COLO668 (cell line): ENCODE results near the gene PTPRS.

Source experiments
- DNase-seq: peaks from one replicate; lab custom pipeline; 2025; ENCODE audit not compliant: unreplicated experiment; lab: John Stamatoyannopoulos, UW

Gene PTPRS

DNA sequence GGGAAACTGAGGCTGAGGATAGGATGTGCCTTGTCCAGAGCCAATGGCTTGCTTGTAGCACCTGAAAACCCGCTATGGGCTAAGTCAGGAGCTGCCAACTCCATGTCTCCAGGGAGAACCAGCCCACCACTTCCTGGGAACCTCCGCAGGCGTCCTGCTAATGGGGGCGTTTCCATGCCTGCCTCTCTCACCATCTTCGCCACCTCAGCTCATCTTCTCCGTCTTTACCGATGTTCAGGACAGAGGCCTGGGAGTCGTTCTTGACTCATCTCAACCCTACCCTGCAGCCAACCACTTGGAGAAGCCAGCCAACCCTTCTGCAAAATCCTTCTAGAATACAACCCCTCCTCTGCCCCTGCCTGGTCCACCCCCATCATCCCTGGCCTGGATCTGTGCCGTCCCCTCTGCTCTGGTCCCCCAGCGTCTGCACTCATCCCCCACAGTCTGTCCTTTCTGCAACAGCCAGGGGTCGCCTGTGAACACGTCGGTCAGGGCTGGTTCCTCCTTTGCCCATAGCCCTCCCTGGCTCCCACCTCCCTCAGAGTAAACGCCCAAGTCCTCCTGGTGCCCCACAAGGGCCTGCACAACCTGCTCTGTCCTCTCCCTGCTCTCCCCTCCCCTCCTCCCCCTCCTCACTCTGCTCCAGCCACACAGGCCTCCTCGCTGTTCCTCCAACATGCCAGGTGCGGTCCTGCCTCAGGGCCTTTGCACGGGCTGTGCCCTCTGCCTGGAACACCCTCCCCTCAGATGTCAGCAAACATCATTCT, 31.0 kb downstream of the PTPRS start:
- DNase-seq: no peak

DNA sequence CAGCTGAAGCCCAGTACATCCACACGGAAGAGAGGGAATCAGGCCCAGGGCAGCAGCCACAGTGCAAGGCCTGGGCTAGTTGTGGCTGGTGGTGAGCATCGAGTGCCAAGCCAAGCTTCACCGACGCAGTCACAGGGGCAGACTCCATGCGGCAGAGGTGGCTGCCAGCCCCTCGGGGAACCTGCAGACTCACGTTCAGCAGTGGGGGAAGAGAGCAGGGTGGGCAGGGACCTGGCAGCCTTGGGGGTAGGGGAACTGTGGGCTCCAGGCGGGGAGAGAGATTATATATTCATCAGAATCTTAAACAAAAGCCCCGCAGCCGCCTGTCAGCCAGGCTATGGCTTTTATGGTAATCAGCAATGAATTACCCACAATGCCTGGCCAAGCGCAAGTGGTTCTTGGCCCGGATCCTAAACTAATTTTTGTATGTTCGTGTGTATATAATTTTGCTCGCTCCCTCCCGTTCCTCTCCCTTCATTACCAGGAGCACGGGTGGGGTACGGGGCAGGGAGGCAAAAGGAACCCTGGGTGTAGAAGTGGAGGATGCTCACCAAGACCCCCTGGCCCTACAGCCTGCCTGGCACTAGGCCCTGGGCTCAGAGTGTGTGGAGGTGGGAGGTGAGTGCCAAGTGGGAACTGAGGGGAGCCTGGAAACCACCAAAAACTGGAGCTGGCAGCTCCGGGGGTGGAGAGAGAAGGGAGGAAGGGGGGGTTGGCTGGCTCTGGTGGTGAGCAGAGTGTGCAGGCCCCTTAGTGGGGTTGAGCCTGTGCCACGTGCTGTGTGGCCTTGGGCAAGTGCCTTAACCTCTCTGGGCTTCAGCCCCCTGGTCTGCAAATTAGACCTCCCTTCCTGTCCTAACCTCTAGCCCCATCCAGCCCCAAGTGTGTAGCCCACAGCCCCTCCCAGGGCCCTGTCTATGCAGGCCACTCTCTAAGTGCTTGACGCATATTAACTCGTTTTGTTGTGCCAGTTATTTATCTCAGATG, 31.9 kb downstream of the PTPRS start:
- DNase-seq: no peak

DNA sequence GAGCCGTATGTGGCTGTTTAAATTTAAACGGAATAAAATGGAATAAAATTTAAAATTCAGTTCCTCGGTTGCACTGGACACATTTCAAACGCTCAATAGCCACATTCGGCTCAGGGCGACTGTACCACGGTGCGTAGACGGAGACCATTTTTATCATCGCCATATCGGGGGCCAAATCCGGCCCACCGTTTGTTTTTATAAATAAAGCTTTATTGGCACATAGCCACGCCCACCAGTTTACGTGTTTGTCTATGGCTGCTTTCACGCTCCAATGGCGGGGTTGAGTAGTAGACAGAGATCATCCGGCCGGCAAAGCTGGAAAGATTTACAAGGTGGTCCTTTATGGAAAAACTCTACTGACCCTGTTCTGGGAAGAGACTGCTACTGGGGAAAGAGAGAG, 33.0 kb downstream of the PTPRS start:
- no peak for DNase-seq

DNA sequence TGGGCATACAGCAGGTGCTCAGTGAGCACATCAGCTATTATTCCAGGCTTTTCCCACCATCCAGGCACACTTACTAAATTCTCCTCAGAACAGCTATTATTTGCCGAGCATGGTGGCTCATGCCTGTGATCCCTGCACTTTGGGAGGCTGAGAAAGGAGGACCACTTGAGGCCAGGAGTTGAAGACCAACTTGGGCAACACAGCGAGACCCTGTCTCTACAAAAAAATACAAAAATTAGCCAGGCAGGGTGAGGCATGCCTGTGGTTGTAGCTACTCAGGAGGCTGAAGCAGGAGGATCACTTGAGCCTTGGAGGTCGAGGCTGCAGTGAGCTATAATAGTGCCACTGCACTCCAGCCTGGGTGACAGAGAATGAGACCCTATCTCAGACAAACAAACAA, 35.4 kb downstream of the PTPRS start:
- DNase-seq: no peak

DNA sequence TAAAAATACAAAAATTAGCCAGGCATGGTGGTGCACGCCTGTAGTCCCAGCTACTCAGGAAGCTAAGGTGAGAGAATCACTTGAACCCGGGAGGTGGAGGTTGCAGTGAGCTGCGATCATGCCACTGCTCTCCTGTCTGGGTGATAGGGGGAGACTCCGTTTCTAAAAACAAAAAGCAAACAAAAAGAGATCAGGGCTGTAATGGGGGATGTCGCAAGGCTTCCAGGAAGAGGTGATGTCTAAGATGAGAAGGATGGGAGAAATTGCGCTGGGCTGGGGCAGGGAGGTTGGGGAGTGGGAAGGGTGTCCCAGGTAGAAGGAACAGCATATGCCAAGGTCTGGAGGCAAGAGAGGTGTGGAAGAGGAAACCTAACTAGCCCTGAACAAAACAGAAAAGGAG, 36.1 kb downstream of the PTPRS start:
- no peak for DNase-seq

DNA sequence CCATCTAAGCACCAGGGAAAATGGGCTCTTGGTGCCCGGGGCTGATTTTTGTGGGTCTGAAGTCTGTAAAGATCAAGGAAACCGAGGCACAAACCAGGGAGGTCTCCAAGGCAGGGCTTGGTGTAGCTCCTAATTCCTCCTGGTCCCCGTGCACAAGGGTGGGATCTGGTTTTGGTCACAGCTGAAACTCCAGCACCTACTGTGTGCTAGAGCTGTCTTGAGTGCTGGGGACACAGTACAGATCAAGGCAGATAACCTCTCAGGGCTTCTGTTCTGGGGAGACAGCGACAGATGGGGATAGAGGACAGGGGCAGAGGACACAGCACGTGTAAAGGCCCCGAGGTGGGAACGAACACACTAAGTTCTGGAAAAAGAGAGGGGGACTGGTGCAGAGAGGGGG, 37.4 kb downstream of the PTPRS start:
- no peak for DNase-seq

DNA sequence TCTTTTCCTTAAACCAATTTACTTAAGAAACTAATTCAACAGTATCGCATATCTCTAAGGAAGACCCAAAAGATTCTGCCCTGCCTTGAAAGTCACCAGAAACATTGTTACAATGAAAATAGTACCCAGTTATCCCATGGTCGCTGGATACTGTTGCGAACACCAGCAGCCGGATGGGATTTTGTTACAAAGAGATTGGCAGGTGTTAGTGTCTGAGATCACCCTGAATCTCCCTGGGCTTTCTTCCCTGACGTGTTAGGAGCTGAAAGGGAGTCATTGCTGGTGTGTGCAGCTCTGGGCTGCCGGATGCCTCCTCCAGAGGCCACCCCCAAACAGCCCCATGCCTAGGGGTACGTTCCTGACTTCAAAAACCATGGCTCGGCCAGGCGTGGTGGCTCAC, 38.2 kb downstream of the PTPRS start:
- DNase-seq: no peak

DNA sequence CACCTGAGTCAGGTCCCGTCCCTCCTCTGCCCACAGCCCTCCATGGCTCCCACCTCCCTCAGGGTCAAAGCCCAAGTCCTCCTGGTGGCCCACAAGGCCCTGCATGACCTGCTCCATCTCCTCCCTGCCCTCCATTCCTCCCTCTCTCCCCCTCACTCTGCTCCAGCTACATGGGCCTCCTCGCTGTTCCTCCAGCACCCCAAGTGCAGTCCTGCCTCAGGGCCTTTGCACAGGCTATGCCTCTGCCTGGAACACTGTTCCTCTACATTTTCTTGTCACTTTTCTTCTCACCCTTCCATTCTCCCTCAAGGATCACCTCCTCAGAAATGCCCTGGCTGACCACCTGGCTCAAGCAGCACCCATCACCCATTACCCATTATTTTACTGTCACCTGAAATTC, 41.5 kb downstream of the PTPRS start:
- no peak for DNase-seq

DNA sequence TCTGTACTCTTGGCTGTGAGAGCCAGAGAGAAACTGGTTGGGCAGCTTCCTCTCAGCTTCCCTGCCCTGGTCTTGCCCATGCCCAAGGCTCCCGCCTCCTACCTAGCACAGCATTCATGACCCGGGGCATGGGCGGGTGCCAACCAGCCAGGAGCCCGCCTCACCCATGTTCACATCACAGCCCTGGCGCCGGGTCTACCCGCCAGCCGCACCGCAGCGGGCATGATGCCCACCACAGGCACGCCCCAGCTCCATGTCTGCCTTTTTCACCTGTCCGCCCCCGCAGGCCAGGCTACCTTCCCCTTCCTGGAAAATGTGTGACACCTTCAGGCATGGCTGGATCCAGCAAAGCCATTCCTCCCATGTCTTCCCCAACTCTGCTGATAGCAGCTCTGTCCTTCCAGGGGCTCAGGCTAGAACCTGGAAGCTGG, 42.1 kb downstream of the PTPRS start:
- DNase-seq: no peak

DNA sequence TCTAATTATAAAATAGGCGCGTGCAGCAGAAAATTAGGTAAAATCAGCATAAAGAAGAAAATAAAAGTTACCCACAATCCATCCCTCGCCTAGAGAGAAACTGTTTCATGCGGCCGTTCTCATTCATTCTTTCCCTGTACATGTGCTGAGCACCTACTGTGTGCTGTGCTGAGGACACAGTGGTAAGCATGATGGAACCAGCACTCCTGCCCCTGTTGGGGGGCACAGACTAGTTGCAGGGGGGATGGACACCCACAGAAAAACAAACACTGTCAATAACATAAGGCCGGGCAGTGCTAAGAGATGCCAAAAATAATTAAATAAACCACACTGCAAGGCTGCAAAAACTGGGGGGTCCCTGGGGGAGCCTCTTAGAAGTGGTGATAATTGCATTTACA, 43.3 kb downstream of the PTPRS start:
- DNase-seq: no peak

DNA sequence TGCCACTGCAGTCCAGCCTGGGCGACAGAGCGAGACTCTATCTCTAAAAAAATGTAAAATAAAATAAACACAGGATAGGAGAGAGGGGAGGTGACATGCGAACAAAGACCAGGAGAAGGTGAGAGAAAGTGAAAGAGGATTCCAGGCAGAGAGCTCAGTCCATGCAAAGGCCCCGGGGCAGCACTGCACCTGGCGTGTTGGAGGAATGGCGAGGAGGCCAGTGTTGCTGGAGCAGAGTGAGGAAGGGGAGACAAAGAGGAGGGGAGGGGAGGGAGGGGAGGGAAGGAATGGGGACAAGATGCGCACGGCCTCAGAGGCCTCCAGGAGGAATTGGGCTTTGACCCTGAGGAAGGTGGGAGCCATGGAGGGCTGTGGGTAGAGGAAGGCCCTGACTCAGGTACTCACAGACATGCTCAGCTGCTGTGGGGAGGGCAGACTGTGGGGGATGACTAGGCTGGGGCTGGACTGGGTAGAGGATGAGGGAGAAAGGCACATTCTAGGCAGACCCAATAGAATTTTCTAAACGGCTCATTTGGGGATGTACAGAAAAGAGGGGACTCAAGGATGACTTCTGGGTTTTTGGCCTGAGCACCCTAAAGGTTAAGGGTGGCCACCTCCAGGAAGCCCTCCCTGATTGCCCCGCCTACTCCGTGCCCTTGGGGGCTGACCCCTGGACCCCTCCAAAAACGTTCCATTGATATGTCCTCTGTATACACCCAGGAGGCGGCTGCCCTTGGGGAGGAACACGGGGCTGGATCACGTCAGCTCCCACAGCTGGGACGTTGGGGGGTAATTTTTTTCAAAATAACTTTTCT, 43.9 kb downstream of the PTPRS start:
- DNase-seq: no peak

DNA sequence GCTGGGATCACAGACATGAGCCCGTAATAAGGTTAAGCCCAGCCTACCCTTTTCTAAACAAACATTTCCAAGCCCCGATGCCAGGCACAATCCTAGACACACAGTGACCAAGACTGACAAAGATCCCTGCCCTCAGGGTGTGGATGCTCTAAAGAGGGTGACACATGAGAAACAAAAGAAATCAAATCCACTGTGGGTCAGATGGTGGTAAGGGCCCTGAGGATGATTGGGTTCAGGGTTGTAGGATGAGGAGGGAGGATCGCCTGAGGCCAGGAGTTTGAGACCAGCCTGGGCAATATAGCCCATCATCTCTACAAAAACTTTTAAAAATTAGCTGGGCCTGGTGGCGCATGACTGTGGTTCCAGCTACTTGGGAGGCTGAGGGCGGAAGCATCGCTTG, 44.6 kb downstream of the PTPRS start:
- no peak for DNase-seq

DNA sequence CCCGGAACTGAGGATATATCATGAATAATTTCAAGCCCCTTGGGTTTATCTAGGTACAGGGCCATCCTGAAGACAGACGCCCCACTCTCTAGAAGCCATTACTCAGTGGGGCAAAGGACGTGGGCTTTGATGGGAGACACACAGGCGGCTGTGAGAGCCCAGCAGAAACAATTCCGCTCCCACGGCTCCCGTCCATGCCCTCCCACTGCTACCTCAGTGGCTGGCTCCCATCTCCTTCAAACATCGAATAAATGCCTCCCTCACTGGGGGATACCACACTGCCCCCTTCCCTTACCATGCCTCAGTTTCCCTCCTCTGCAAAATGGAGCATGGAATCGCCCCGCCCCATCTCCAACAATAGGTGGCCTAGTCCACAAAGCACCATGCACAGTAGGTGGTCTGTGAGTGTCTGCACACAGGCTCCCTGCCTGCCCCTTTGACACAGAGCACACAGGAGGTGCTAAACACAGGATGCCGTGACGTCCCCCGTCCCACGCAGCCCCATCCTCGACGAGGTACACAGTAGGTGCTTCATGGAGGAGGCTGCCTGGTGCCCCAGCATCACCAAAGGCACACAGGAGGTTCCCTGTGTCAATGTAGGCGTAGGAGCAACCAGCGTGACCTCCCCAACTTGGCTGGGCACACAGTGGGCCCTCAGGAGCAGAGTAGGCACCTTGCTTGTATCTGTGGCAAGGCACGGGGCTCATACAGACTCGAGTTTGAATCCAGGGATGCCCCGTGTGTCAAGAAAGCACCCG, 46.0 kb downstream of the PTPRS start:
- DNase-seq: no peak

DNA sequence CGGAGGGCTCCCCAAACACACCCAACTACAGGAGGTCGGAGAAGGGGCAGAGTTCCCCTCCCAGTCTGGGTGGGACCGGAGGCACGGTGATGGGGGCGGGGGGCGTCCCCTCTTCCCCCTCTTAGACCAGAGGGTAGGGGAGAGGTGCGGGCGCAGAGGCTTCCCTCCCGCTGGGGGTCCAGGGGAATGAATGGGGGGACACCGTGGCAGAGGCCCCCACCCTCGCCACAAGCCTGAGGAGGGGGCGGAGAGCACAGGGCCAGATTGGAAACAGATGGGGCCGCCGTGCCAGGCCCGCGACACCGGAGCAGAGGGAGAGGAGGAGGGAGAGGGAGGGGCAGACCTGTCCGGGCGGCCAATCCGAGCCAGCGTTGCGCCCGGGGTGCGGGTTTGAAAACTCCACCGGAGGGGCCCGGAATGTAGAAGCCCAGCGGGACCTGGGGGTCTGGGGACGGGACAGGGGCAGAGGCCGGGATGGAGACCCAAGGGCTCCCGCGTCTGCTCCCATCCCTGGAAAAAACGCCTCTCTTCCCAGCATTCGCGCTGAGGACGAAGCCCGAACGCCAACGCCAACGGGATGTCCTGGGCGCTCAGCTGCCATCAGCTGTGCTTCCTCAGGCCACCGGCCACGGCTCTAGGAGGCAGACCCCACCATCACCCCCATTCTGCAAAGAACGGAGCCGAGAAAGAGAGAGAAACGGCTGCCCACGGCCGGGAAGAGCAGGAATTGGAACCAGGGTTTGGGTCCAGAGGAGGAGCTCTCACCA, 46.8 kb downstream of the PTPRS start:
- no peak for DNase-seq

DNA sequence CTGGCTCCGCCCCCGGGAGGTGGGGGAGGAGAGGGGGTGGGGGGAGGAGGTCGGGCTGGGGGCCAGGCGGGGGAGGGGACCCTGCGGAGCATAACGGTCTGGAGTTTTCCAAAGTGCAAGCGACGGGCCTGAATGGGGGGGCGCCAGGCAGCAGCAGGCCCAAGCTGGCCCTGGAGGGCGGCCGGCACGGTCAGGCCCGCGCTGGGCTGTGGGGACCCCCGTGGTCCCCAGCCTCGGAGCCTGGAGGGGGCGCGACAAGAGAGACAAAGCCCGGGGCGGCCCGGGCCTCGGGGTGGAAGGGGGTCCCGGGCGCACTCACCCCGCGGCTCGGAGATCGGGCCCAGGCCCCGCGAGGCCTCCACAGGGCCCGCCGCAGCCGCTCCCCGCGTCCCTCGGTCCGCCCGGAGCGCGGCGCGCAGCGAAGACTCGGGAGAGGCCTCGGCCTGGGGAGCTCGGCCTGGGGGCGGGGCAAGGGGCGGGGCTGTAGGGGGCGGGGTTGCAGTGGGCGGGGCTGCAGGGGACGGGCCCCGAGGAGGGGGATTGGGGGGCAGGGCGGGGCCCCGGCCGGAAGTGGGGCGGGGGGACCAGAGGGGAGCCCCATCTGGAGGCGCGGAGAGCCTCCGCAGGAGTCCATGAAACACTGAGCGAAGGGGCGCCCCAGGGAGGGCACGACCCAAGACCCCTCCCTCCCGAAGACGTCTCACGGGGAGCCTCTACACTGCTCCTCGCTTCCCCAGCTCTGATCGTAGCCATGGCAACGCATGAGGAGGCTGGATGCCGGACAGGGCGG, 47.6 kb downstream of the PTPRS start:
- DNase-seq: peak; percentile 3

DNA sequence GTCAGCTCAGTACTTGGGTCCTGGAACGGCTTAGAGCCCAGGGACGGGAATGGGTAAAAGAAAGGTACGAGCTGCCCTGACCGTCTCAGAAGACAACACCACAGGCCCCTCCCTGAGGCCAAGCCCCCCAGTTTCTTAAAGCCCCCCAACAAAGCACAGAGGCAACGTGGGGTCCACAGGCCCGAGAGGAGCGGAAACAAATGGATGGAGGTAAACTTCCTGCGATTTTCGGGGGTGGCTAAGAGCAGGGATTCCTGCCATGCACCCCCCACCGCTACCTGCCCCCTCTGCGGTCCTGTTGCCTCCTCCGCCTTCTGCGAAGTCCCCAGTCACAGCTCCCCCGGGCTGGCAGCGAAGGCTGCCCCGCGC, 48.2 kb downstream of the PTPRS start:
- no peak for DNase-seq

DNA sequence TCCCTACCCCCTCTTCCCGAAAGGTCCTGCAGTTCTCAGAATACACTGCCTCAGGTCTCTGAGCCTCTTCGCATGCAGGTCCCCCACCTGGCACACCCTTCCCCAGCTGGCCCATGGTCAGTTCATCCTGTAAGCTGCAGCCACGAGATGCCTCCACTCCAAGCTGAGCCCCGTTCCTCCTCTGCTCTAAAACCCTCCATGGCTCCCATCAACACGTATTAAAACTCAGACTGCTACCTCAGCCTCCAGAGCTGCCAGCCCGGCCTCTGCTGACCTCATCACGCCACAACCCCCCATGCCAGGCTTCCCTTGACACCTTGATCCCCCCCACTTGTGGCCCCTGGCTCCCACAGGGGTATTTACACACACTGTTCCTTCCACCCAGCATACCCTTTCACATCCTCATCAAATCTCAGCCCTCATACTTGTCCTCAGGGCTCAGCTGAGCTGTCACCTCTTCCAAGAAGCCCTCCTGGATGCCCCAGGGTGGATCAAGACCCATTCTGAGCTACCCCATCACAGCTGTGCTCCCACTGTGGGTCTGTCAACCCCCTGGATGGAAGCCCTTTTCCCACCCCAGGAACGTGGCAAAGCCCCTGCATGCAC, 48.9 kb downstream of the PTPRS start:
- DNase-seq: no peak
